GM23338 (cell line): ENCODE results near the gene KCNJ6. TPM values are rescaled to one million over a fixed set of nuclear protein-coding genes. Genes with fewer than 3 reads are reported as not detected.

ENCODE experiments used
- ATAC-seq: fragments of 200-7000 bp; cut with Tn5 transposase; 3 replicates; pipeline ENCODE4 v1.9.1; 2020
- DNase-seq: peaks from one replicate; pipeline ENCODE4 v3.0.0-alpha.2; 2015; ENCODE audit warnings: low spot score
- H2AFZ ChIP-seq: fragments of 200-600 bp; sonication (generic); 2 replicates; pipeline ENCODE4 v1.8.0; 2016; ENCODE audit warnings: antibody characterized with exemption, mild to moderate bottlenecking, moderate library complexity
- H3F3A ChIP-seq: fragments of 200-600 bp; sonication (generic); replicated peaks from 2 replicates; pipeline ENCODE4 v1.8.0; 2017; ENCODE audit warnings: antibody characterized with exemption, mixed run types, low read depth
- H3K27ac ChIP-seq: fragments of 200-600 bp; sonication (generic); 2 replicates; pipeline ENCODE4 v1.6.1; 2016; ENCODE audit warnings: low read depth
- H3K27me3 ChIP-seq: fragments of 200-600 bp; sonication (generic); 2 replicates; pipeline ENCODE4 v1.8.0; 2016; ENCODE audit warnings: mild to moderate bottlenecking, mixed run types, moderate library complexity; ENCODE audit not compliant: insufficient read depth
- H3K36me3 ChIP-seq: fragments of 200-600 bp; sonication (generic); 2 replicates; pipeline ENCODE4 v1.8.0; 2016; ENCODE audit warnings: mild to moderate bottlenecking; ENCODE audit not compliant: insufficient read depth
- H3K4me1 ChIP-seq: fragments of 200-600 bp; sonication (generic); 2 replicates; pipeline ENCODE4 v1.8.0; 2016; ENCODE audit warnings: mild to moderate bottlenecking, moderate library complexity; ENCODE audit not compliant: insufficient read depth
- H3K4me2 ChIP-seq: fragments of 200-600 bp; sonication (generic); 2 replicates; pipeline ENCODE4 v1.7.1; 2017; ENCODE audit warnings: mixed run types
- H3K4me3 ChIP-seq: fragments of 200-600 bp; sonication (generic); 2 replicates; pipeline ENCODE4 v1.6.1; 2016; ENCODE audit warnings: mixed run types
- H3K79me2 ChIP-seq: fragments of 200-600 bp; sonication (generic); replicated peaks from 2 replicates; pipeline ENCODE4 v1.8.0; 2017; ENCODE audit warnings: mild to moderate bottlenecking; ENCODE audit not compliant: insufficient read depth
- H3K9me2 ChIP-seq: fragments of 200-600 bp; sonication (generic); 2 replicates; pipeline ENCODE4 v1.8.0; 2017; ENCODE audit not compliant: insufficient read depth
- H4K20me1 ChIP-seq: fragments of 200-600 bp; sonication (generic); replicated peaks from 2 replicates; pipeline ENCODE4 v1.8.0; 2017; ENCODE audit warnings: mild to moderate bottlenecking; ENCODE audit not compliant: insufficient read depth
- H3K27ac Mint-ChIP-seq: 2 replicates; pipeline ENCODE4 v1.8.0; 2020; ENCODE audit warnings: inconsistent platforms, mild to moderate bottlenecking, moderate library complexity, mixed read lengths
- H3K27me3 Mint-ChIP-seq: 3 replicates; pipeline ENCODE4 v1.8.0; 2022; ENCODE audit warnings: low read depth, mild to moderate bottlenecking, moderate library complexity, mixed read lengths, inconsistent platforms; ENCODE audit not compliant: insufficient read depth, poor library complexity
- H3K36me3 Mint-ChIP-seq: 3 replicates; pipeline ENCODE4 v1.8.0; 2021; ENCODE audit warnings: low read depth, mild to moderate bottlenecking, inconsistent platforms, moderate library complexity, mixed read lengths
- H3K4me1 Mint-ChIP-seq: 3 replicates; pipeline ENCODE4 v1.8.0; 2020; ENCODE audit warnings: mild to moderate bottlenecking, inconsistent platforms, mixed read lengths
- H3K4me3 Mint-ChIP-seq: 3 replicates; pipeline ENCODE4 v1.8.0; 2021; ENCODE audit warnings: moderate library complexity, mild to moderate bottlenecking, inconsistent platforms, mixed read lengths
- H3K9me3 Mint-ChIP-seq: 3 replicates; pipeline ENCODE4 v1.8.0; 2020; ENCODE audit warnings: moderate library complexity, mild to moderate bottlenecking, inconsistent platforms, mixed read lengths
- CREB1 ChIP-seq: fragments of 250-450 bp; sonication (Bioruptor Pico); IDR thresholded peaks from 2 replicates; pipeline ENCODE4 v1.5.0; 2020; ENCODE audit warnings: low read depth, mild to moderate bottlenecking, moderate library complexity
- CTCF ChIP-seq, 2 experiments: fragments of 200-600 bp in 1 of 2; sonication (generic) in 1 of 2; conservative IDR thresholded peaks; 2 replicates each; pipeline versions ENCODE4 v1.5.1 to v1.6.1; 2016 to 2017; ENCODE audit warnings: antibody characterized with exemption in 2 of 2, low read depth in 2 of 2, mild to moderate bottlenecking in 2 of 2, moderate library complexity in 1 of 2
- EZH2phosphoT487 ChIP-seq: fragments of 200-600 bp; sonication (generic); IDR thresholded peaks from one replicate; pipeline ENCODE4 v1.8.1; 2018; ENCODE audit warnings: antibody characterized with exemption; ENCODE audit not compliant: unreplicated experiment
- POLR2AphosphoS5 ChIP-seq: IDR thresholded peaks from 2 replicates; pipeline ENCODE4 v1.6.1; 2016; ENCODE audit warnings: antibody characterized with exemption, low read depth
- REST ChIP-seq: IDR thresholded peaks from one replicate; pipeline ENCODE4 v1.6.1; 2018; ENCODE audit warnings: antibody characterized with exemption; ENCODE audit not compliant: unreplicated experiment
- ZNF462 ChIP-seq: fragments of 250-450 bp; sonication (Bioruptor Pico); IDR thresholded peaks from 2 replicates; pipeline ENCODE4 v1.5.0; 2020; ENCODE audit warnings: mild to moderate bottlenecking, moderate library complexity
- polyA plus RNA-seq: library from polyadenylated mRNA; unstranded; fragments of >200 nt; fragmentation: Nextera tagmentation; extraction: Ambion mirVana; gene quantifications from 2 replicates; pipeline ENCODE4 v1.2.1, GENCODE V29; 2016
- total RNA-seq: library from RNA; depleted of rRNA; stranded (reverse); fragments of >200 nt; shearing (Covaris generic); gene quantifications from 2 replicates; pipeline ENCODE4 v1.2.3, GENCODE V29; 2014

Gene KCNJ6
- total and polyA plus RNA-seq, 2 experiments from 2014 or later: 0.48 to 0.52 TPM

GRCh38 chr21:37800057-37800455 is 116.2 kb downstream of the KCNJ6 start:
- ATAC-seq: no peak
- no peak overlapping the region for H2AFZ ChIP-seq

More at GRCh38 chr21:37800057-37800455, 116.2 kb downstream of the KCNJ6 start:
- Mint-ChIP-seq H3K4me1 (peaks cover 4% of the 10 kb centered on the region; the same call in 2 of the 3 replicates), H3K9me3 (no peaks in the 10 kb centered on the region; the same call in 2 of the 3 replicates), H3K27ac (no peak overlapping the region), H3K36me3 (no peaks in the 10 kb centered on the region; the same call in 2 of the 3 replicates), H3K27me3 (peaks cover 3% of the 10 kb centered on the region), H3K4me3 (no peak overlapping the region)
- no peaks in the 10 kb centered on the region for H3K79me2 ChIP-seq
- no peak overlapping the region for H3K4me3 ChIP-seq
- H4K20me1 ChIP-seq: no peaks in the 10 kb centered on the region
- H3K4me1 ChIP-seq: no peaks in the 10 kb centered on the region
- no peaks in the 10 kb centered on the region for H3K27me3 ChIP-seq
- peaks cover 12% of the 10 kb centered on the region; the same call in 1 of the 2 replicates for H3K9me2 ChIP-seq
- TF ChIP-seq EZH2phosphoT487 (no peak), CTCF (conservative IDR thresholded peaks at IDR 0.05; ENCODE audit: low read depth in 2 of 2) (no peak), POLR2AphosphoS5 (no peak), REST (no peak), CREB1 (CRISPR knock-in tag) (no peak), ZNF462 (no peak)
- no peak overlapping the region for H3K27ac ChIP-seq
- DNase-seq: no peak
- no peaks in the 10 kb centered on the region for H3F3A ChIP-seq
- no peak overlapping the region for H3K4me2 ChIP-seq
- no peaks in the 10 kb centered on the region for H3K36me3 ChIP-seq
